ENCODE measurements around the gene RHBDD3.

Gene RHBDD3

GRCh38 chr22:29292379-29292778, 24.6 kb upstream of the RHBDD3 start:
- Mint-ChIP-seq H3K27me3 (no peaks in the 10 kb centered on the region), H3K4me3 (no peak overlapping the region), H3K9me3 (no peaks in the 10 kb centered on the region), H3K36me3 (ENCODE audit: low read depth) (peaks cover 100% of the 10 kb centered on the region), H3K27ac (peak overlapping the region; percentile 70), H3K4me1 (ENCODE audit: low read depth) (peaks cover 10% of the 10 kb centered on the region)
- no peak for DNase-seq

DNA sequence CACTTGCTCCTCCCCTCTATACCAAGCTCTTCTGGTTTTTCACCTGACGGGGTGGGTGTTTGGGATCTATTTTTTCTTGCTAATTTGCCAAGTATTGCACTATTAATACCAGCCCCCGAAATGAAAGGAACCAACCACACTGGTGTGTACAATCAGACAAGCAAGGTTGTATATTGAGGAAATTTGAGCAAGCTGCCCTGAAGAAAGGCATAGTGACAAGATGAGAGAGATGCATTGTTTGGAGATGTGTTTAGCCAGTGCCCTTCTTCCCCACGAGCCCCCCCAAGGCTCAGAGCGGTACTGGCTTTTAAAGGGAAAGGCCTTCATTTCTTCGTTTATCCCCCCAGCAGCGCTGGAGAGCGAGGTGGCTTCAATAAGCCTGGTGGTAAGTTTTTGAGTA, 23.4 kb upstream of the RHBDD3 start:
- H3K27ac Mint-ChIP-seq, result peak overlapping the region; percentile 8
- no peaks in the 10 kb centered on the region for H3K27me3 Mint-ChIP-seq
- peaks cover 17% of the 10 kb centered on the region for H3K4me1 Mint-ChIP-seq (ENCODE audit: low read depth)
- no peak for DNase-seq
- H3K4me3 Mint-ChIP-seq, result no peak overlapping the region
- no peaks in the 10 kb centered on the region for H3K9me3 Mint-ChIP-seq
- peaks cover 99% of the 10 kb centered on the region for H3K36me3 Mint-ChIP-seq (ENCODE audit: low read depth)

- peaks cover 99% of the 10 kb centered on the region for H3K36me3 Mint-ChIP-seq (ENCODE audit: low read depth)
- H3K9me3 Mint-ChIP-seq, result no peaks in the 10 kb centered on the region
- H3K27me3 Mint-ChIP-seq, result no peaks in the 10 kb centered on the region
- no peak overlapping the region for H3K4me3 Mint-ChIP-seq
- DNase-seq, result no peak
- peaks cover 20% of the 10 kb centered on the region for H3K4me1 Mint-ChIP-seq (ENCODE audit: low read depth)
- H3K27ac Mint-ChIP-seq, result no peak overlapping the region
Observed at GRCh38 chr22:29290061-29290460, 22.3 kb upstream of the RHBDD3 start.

DNA sequence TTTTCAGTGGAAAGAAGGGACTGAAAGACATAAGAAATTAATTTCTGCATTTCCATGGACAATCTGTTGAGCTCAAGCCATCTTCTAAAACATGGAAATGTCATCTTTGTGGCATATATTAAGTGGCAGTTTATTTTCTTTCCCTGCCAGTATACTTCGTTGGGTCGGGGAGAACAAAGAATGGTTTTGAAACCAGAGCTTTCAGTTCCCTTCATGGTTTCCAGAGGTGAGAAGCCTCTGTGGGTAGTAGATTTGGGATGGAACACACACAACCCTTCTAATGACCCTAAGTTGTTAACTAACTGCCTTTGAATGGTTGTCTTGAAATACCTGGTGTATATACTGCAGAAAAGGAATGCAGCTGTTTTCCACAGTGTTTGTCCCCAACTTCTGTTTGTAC, 21.1 kb upstream of the RHBDD3 start:
- Mint-ChIP-seq H3K4me1 (ENCODE audit: low read depth) (peaks cover 25% of the 10 kb centered on the region), H3K4me3 (no peak overlapping the region), H3K9me3 (no peaks in the 10 kb centered on the region), H3K27ac (peak overlapping the region; percentile 73), H3K27me3 (no peaks in the 10 kb centered on the region), H3K36me3 (ENCODE audit: low read depth) (peaks cover 99% of the 10 kb centered on the region)
- DNase-seq, result no peak

DNA sequence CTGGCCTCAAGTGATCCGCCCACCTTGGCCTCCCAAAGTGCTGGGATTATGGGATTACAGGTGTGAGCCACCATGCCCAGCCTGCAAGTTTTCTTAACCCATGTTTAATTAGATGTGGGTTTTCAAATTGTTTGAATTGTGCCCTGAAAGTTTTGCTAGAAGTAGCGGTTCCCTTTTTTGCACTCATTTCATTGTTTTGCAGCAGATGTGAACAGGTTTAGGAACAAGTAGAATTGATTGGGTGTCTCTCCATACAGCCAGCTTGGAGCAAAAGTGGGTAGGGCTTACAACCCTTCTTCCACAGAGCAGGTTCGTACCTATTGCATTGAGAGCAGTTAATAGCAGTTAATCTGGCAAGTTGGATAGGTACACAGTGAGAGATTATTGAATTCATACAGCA, 16.4 kb upstream of the RHBDD3 start:
- Mint-ChIP-seq H3K36me3 (ENCODE audit: low read depth) (peaks cover 99% of the 10 kb centered on the region), H3K27ac (peak overlapping the region; percentile 63)
- DNase-seq, result no peak

GRCh38 chr22:29277927-29278326, 10.1 kb upstream of the RHBDD3 start:
- no peak for DNase-seq
- Mint-ChIP-seq H3K9me3 (no peaks in the 10 kb centered on the region), H3K4me3 (no peak overlapping the region), H3K36me3 (ENCODE audit: low read depth) (peaks cover 100% of the 10 kb centered on the region), H3K27me3 (no peaks in the 10 kb centered on the region), H3K27ac (peak overlapping the region; percentile 5), H3K4me1 (ENCODE audit: low read depth) (peaks cover 54% of the 10 kb centered on the region)

More for the DNA sequence above, 16.4 kb upstream of the RHBDD3 start:
- Mint-ChIP-seq H3K9me3 (no peaks in the 10 kb centered on the region), H3K27me3 (no peaks in the 10 kb centered on the region), H3K4me1 (ENCODE audit: low read depth) (peaks cover 27% of the 10 kb centered on the region), H3K4me3 (no peak overlapping the region)

GRCh38 chr22:29275819-29276565, 8.2 kb upstream of the RHBDD3 start:
- Mint-ChIP-seq H3K36me3 (ENCODE audit: low read depth) (peaks cover 100% of the 10 kb centered on the region), H3K9me3 (no peaks in the 10 kb centered on the region), H3K27ac (peak overlapping the region; percentile 68), H3K4me3 (no peak overlapping the region), H3K4me1 (ENCODE audit: low read depth) (peaks cover 72% of the 10 kb centered on the region), H3K27me3 (no peaks in the 10 kb centered on the region)
- DNase-seq, result no peak

- Mint-ChIP-seq H3K4me1 (ENCODE audit: low read depth) (peaks cover 78% of the 10 kb centered on the region), H3K27me3 (no peaks in the 10 kb centered on the region), H3K9me3 (no peaks in the 10 kb centered on the region), H3K27ac (peak overlapping the region; percentile 44), H3K36me3 (ENCODE audit: low read depth) (peaks cover 100% of the 10 kb centered on the region), H3K4me3 (no peak overlapping the region)
- no peak for DNase-seq
Observed at GRCh38 chr22:29275167-29275566, 7.4 kb upstream of the RHBDD3 start.

DNA sequence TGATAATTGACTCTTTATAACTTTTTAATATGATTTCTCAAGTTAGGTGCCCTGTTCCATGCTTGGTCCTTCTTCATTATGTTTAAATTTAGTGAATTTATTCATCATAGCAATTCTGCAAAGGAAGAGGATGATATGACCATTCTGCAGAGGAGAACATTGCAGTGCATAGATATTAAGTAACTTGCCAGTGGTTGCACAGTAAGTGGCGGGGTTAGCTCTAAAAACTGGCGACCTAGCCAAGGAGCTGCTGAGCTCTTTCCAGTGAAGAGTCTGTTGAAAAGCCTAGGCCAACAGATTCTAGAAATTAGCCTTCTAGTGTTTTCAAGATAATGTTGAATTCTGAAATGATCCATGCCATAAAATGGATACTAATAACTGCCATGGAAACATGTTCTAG, 4.8 kb upstream of the RHBDD3 start:
- peaks cover 96% of the 10 kb centered on the region for H3K36me3 Mint-ChIP-seq (ENCODE audit: low read depth)
- H3K4me3 Mint-ChIP-seq, result peak overlapping the region; percentile 94
- H3K27me3 Mint-ChIP-seq, result no peaks in the 10 kb centered on the region
- H3K27ac Mint-ChIP-seq, result peak overlapping the region; percentile 83
- no peaks in the 10 kb centered on the region for H3K9me3 Mint-ChIP-seq
- no peak for DNase-seq
- peaks cover 76% of the 10 kb centered on the region for H3K4me1 Mint-ChIP-seq (ENCODE audit: low read depth)

- DNase-seq, result peak; percentile 23
- Mint-ChIP-seq H3K9me3 (no peaks in the 10 kb centered on the region), H3K4me1 (ENCODE audit: low read depth) (peaks cover 70% of the 10 kb centered on the region), H3K27me3 (no peaks in the 10 kb centered on the region), H3K27ac (peak overlapping the region; percentile 100), H3K36me3 (ENCODE audit: low read depth) (peaks cover 94% of the 10 kb centered on the region), H3K4me3 (peak overlapping the region; percentile 94)
Observed at GRCh38 chr22:29270475-29271271, 2.9 kb upstream of the RHBDD3 start.

- no peaks in the 10 kb centered on the region for H3K9me3 Mint-ChIP-seq
- no peaks in the 10 kb centered on the region for H3K27me3 Mint-ChIP-seq
- peak overlapping the region; percentile 100 for H3K27ac Mint-ChIP-seq
- peaks cover 64% of the 10 kb centered on the region for H3K4me1 Mint-ChIP-seq (ENCODE audit: low read depth)
- H3K4me3 Mint-ChIP-seq, result peak overlapping the region; percentile 94
- DNase-seq, result peak; percentile 34
- H3K36me3 Mint-ChIP-seq (ENCODE audit: low read depth), result peaks cover 92% of the 10 kb centered on the region
Observed at GRCh38 chr22:29269731-29270474, 2.1 kb upstream of the RHBDD3 start.

DNA sequence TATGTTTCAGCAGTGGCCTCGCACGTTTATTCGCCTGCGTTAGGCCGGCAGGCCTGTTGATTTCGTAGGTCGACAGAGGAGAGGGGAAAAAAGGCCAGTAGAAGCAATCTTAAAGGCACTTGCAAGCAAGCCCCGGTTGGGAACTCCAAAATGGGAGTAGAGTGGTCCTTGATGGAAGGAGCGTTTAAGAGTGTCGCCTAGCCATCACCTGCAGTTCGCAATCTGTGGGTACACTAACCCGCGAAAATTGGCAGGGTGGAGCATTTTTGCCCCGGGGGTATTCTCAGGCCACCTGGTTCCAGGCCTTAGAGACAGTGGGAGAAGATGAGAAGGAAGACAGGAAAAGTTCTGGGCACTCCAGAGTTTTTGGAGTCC, 1.4 kb upstream of the RHBDD3 start:
- H3K27ac Mint-ChIP-seq, result peak overlapping the region; percentile 100
- peaks cover 58% of the 10 kb centered on the region for H3K4me1 Mint-ChIP-seq (ENCODE audit: low read depth)
- no peak for DNase-seq
- H3K4me3 Mint-ChIP-seq, result peak overlapping the region; percentile 94
- peaks cover 92% of the 10 kb centered on the region for H3K36me3 Mint-ChIP-seq (ENCODE audit: low read depth)
- H3K27me3 Mint-ChIP-seq, result no peaks in the 10 kb centered on the region
- H3K9me3 Mint-ChIP-seq, result no peaks in the 10 kb centered on the region

DNA sequence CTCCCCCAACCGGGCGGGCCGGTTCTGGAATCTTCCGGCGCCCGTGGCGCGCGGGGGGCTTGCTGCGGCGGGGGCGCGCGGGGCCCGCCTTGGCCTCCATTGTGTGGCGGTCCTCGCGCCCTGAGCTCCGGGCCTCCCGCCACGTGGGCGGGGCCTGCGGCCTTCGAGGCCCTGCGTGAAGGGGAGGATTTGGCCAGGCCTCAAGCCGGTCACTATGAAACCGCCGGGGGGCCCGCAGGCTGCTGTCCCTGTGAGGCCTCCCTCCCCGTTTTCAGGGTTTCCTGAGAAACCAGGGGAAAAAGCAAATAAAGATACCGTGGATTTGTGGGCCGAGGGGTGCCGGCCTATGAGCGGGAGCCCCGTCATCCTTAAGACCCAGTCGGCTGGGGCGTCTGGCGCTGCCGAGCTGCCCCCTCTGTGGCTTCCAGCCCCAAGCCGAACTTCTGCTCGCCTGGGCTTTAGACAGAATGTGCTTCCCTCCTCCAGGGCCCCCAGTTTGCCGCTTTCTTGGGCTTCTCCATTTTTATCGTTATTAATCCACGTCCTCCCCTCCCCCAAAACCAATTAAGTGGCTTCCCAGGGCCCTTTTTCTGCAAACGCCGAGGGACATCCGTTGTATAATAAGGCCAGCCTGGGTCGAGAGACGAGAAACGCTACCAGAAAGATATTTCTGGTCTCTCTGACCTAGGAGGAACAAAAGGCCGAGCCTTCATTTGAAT, 889 bp upstream of the RHBDD3 start:
- Mint-ChIP-seq H3K4me1 (ENCODE audit: low read depth) (peaks cover 52% of the 10 kb centered on the region), H3K9me3 (no peaks in the 10 kb centered on the region), H3K36me3 (ENCODE audit: low read depth) (peaks cover 90% of the 10 kb centered on the region), H3K4me3 (peak overlapping the region; percentile 94), H3K27ac (peak overlapping the region; percentile 100), H3K27me3 (no peaks in the 10 kb centered on the region)
- peak; percentile 76 for DNase-seq

DNA sequence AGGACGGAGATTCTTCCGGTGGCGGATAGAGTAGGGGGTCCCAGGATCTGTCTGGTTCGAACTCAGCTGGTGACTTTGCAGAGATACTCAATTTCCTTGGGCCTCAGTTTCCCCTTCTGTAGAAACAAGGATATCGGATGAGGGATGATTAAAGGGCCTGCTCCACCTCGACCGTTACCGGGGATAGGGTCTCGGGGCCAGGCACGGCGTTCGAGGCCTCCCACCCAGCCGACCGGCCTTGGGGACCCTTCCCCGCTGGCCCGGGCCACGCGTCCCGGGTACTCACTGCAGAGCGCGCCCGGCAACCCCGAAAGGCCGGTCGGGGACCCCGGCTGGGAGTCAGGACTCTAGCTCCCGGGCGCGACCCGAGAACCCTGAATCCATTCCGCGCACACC, 321 bp downstream of the RHBDD3 start:
- H3K4me1 Mint-ChIP-seq (ENCODE audit: low read depth), result peaks cover 40% of the 10 kb centered on the region
- no peaks in the 10 kb centered on the region for H3K27me3 Mint-ChIP-seq
- peak overlapping the region; percentile 94 for H3K4me3 Mint-ChIP-seq
- no peak for DNase-seq
- H3K9me3 Mint-ChIP-seq, result no peaks in the 10 kb centered on the region
- peaks cover 82% of the 10 kb centered on the region for H3K36me3 Mint-ChIP-seq (ENCODE audit: low read depth)
- peak overlapping the region; percentile 100 for H3K27ac Mint-ChIP-seq

Data from activated T-cell treated with anti-CD3 and anti-CD28 coated beads, Interleukin-2, amount 50 U/mL, for 24 hours (primary cell).